Nephron (organoid): ENCODE results near the gene ACSL6.

Source experiments
- H3K27ac Mint-ChIP-seq, 3 experiments: 2 replicates each; pipeline ENCODE4 v1.8.0; 2020; ENCODE audit warnings: mixed read lengths in 3 of 3, mild to moderate bottlenecking in 2 of 3, moderate library complexity in 1 of 3
- H3K27me3 Mint-ChIP-seq: 2 replicates; pipeline ENCODE4 v1.8.0; 2021; ENCODE audit warnings: low read depth, mild to moderate bottlenecking, moderate library complexity, mixed read lengths
- H3K36me3 Mint-ChIP-seq: 2 replicates; pipeline ENCODE4 v1.8.0; 2020; ENCODE audit warnings: low read depth, mixed read lengths
- H3K4me1 Mint-ChIP-seq: 2 replicates; pipeline ENCODE4 v1.8.0; 2020; ENCODE audit warnings: mixed read lengths
- H3K4me3 Mint-ChIP-seq, 3 experiments: 2 replicates each; pipeline ENCODE4 v1.8.0; 2020; ENCODE audit warnings: mild to moderate bottlenecking in 3 of 3, mixed read lengths in 3 of 3, moderate library complexity in 2 of 3
- H3K9me3 Mint-ChIP-seq: 2 replicates; pipeline ENCODE4 v1.8.0; 2020; ENCODE audit warnings: mixed read lengths
- TF ChIP-seq, protein P1 (sequence below), 3 experiments: fragments of 200-600 bp; sonication (generic); IDR thresholded peaks; one replicate each; pipeline ENCODE4 v1.5.0; 2021; ENCODE audit warnings: antibody characterized with exemption in 3 of 3; ENCODE audit not compliant: unreplicated experiment in 3 of 3

The ACSL6 gene

DNA sequence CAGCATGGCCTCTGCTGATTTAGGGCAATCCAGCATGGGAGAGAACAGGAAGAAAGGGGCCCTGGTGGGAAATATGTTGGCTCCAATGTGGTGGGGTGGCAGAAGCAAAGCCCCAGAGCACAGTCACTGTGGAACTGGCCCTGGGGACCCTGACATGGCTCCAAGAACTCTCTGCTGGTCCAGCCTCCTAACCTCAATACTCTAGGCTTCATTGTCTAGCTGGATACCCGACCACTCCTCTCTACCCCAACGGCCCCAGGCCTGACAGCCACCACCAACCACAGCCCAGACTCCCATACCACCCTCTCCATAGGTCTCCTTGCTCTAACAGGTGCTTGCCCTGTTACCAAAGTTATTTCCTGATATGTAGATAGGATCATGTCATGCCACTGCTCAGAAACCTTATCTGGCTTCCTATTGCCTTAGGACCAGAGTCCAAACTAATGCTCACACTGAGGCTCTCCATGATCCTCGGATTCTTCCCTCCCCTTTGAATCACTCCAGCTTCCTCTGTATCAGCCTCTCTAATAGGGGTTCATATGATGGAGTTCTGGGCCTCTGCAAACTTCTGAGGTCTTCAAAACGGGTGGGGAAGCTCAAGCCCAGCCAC, 12.9 kb downstream of the ACSL6 start:
- TF ChIP-seq, protein P1, sequence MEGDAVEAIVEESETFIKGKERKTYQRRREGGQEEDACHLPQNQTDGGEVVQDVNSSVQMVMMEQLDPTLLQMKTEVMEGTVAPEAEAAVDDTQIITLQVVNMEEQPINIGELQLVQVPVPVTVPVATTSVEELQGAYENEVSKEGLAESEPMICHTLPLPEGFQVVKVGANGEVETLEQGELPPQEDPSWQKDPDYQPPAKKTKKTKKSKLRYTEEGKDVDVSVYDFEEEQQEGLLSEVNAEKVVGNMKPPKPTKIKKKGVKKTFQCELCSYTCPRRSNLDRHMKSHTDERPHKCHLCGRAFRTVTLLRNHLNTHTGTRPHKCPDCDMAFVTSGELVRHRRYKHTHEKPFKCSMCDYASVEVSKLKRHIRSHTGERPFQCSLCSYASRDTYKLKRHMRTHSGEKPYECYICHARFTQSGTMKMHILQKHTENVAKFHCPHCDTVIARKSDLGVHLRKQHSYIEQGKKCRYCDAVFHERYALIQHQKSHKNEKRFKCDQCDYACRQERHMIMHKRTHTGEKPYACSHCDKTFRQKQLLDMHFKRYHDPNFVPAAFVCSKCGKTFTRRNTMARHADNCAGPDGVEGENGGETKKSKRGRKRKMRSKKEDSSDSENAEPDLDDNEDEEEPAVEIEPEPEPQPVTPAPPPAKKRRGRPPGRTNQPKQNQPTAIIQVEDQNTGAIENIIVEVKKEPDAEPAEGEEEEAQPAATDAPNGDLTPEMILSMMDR (IDR thresholded peaks at IDR 0.05; ENCODE audit: unreplicated experiment in 3 of 3) = no peak
- peaks cover 28% of the 10 kb centered on the region for H3K27me3 Mint-ChIP-seq

GRCh38 chr5:131997727-131998117, 13.7 kb downstream of the ACSL6 start:
- Mint-ChIP-seq H3K4me3 (no peak overlapping the region), H3K9me3 (no peaks in the 10 kb centered on the region), H3K27ac (no peak overlapping the region), H3K36me3 (no peaks in the 10 kb centered on the region), H3K4me1 (no peaks in the 10 kb centered on the region), H3K27me3 (peaks cover 23% of the 10 kb centered on the region)
- TF ChIP-seq, protein P1 (IDR thresholded peaks at IDR 0.05; ENCODE audit: unreplicated experiment in 3 of 3) = no peak

More for the DNA sequence above, 12.9 kb downstream of the ACSL6 start:
- H3K27ac Mint-ChIP-seq = no peak overlapping the region
- H3K4me3 Mint-ChIP-seq = no peak overlapping the region
- no peaks in the 10 kb centered on the region for H3K36me3 Mint-ChIP-seq
- H3K4me1 Mint-ChIP-seq = no peaks in the 10 kb centered on the region
- H3K9me3 Mint-ChIP-seq = no peaks in the 10 kb centered on the region

DNA sequence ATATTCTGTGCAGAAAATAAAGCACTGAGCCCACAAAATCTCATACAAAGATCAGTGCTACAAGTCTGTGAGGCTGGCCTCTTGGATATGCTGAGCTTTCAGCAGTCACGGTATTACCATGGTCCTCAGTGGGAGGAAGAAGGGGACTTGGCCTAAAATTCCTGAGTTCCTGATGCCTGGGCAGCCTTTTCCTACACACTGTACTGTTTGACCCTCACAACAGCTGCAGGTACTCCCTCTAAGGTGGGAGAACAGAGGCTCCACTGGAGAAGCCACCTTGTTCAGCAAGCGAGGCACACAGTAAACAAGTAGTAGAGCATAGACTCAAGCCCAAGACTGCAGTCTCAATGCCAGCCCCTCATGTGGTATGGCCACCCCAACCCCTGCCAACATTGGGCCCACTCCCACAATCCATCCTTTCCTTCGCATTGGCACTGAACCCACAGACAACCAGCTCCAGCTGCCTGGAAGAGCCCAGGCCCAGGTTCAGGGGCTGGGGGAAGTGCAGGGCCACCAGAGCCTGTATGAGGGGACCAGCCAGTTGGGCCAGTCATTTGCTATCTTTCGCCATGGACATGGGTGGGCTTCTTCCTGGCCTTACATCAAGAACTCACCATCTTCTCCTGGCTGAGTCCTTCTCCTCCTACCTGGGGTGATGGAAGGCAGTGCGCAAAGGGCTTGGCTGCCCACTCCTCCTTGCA, 14.3 kb downstream of the ACSL6 start:
- H3K36me3 Mint-ChIP-seq = no peaks in the 10 kb centered on the region
- no peaks in the 10 kb centered on the region for H3K4me1 Mint-ChIP-seq
- no peak overlapping the region for H3K4me3 Mint-ChIP-seq
- no peak overlapping the region for H3K27ac Mint-ChIP-seq
- peaks cover 20% of the 10 kb centered on the region for H3K27me3 Mint-ChIP-seq
- no peaks in the 10 kb centered on the region for H3K9me3 Mint-ChIP-seq
- TF ChIP-seq, protein P1 (IDR thresholded peaks at IDR 0.05; ENCODE audit: unreplicated experiment in 3 of 3) = no peak

DNA sequence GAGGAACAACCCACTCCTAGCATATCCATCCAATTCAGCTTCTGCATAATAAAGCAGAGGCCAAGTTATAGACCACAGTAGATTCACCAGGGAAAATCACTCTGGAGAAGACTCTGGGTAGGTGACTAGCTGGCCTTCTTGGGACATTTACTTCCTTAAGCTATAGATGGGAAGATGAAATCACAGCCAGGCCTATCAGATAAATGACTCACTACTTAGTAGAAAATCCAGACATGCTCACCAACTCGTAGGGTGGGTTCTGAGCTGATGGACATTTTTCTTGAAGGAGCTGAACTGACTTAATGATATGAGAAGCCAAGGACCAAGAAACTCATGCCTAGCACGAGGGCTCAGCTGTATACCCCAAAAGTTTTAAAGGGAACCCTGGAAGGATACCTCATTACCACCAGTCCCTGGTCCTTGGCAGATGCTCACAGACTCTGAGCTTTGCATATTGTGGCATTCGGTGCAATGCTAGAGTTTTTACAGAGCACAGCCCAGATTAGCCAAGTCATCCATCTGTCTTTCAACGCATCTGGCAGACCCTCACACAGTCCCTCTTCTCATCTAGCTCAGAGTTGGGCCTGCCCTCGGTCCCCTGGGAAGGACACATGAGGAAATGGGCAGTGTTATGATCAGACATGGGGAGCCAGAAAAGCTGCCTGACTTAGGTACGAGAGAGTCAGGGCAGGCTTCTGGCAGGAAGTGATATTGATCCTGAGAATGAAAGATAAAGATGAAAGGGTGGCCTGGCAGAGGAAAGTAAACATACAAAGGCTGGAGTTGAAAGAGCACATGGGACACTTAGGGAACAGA, 15.0 kb downstream of the ACSL6 start:
- Mint-ChIP-seq H3K4me3 (no peak overlapping the region), H3K27me3 (peaks cover 21% of the 10 kb centered on the region), H3K36me3 (no peaks in the 10 kb centered on the region), H3K27ac (no peak overlapping the region), H3K9me3 (no peaks in the 10 kb centered on the region), H3K4me1 (no peaks in the 10 kb centered on the region)
- TF ChIP-seq, protein P1 (IDR thresholded peaks at IDR 0.05; ENCODE audit: unreplicated experiment in 3 of 3) = no peak

GRCh38 chr5:131994533-131995226, 16.8 kb downstream of the ACSL6 start:
- H3K27me3 Mint-ChIP-seq = peaks cover 11% of the 10 kb centered on the region
- no peak overlapping the region for H3K27ac Mint-ChIP-seq
- TF ChIP-seq, protein P1 (IDR thresholded peaks at IDR 0.05; ENCODE audit: unreplicated experiment in 3 of 3) = no peak
- no peaks in the 10 kb centered on the region for H3K36me3 Mint-ChIP-seq
- no peaks in the 10 kb centered on the region for H3K4me1 Mint-ChIP-seq
- no peak overlapping the region for H3K4me3 Mint-ChIP-seq
- no peaks in the 10 kb centered on the region for H3K9me3 Mint-ChIP-seq
